Panc1 (cell line): ENCODE data around the gene PCDHB10. TPM values are rescaled to one million over a fixed set of nuclear protein-coding genes. Genes with fewer than 3 reads are reported as not detected.
"Not testable (repeated sequence)": the region's sequence is repeated elsewhere in the genome, so short reads cannot be mapped to it uniquely, and the experiment has no call there.

Experiments
- ATAC-seq: fragments of 200-7000 bp; cut with Tn5 transposase; 2 replicates; pipeline ENCODE4 v1.9.1; 2020; ENCODE audit warnings: mild to moderate bottlenecking, moderate library complexity
- BruUV-seq: library from RNA; stranded (reverse); fragments of 400-500 nt; replicated peaks from 2 replicates; lab custom pipeline; 2021; lab: Mats Ljungman, UMichigan
- CTCF ChIA-PET: fragments of 300-600 bp; sonication (Branson Sonifier 250); formaldehyde crosslinking; loops from one replicate; lab custom pipeline; 2022; ENCODE audit warnings: antibody characterized with exemption; lab: Charles Lee
- POLR2A ChIA-PET: fragments of 300-600 bp; sonication (Branson Sonifier 250); formaldehyde crosslinking; loops from one replicate; lab custom pipeline; 2022; ENCODE audit warnings: antibody characterized with exemption; lab: Charles Lee
- DNase-seq: peaks from one replicate; pipeline ENCODE4 v3.0.0-alpha.2; 2010; ENCODE audit warnings: low read depth, low spot score
- H3K27ac ChIP-seq: 2 replicates; pipeline ENCODE4 v1.5.1; 2011; ENCODE audit warnings: mild to moderate bottlenecking, low read length, inconsistent platforms
- H3K27me3 ChIP-seq: fragments of 200-500 bp; sonication (Bioruptor generic); 2 replicates; pipeline ENCODE4 v1.6.0; 2014; ENCODE audit warnings: low read length, inconsistent platforms; ENCODE audit not compliant: control insufficient read depth, insufficient read depth
- H3K36me3 ChIP-seq: fragments of 200-500 bp; sonication (Bioruptor generic); 2 replicates; pipeline ENCODE4 v1.5.1; 2014; ENCODE audit warnings: inconsistent platforms, mild to moderate bottlenecking, low read length, moderate library complexity; ENCODE audit not compliant: control insufficient read depth, insufficient read depth
- H3K4me1 ChIP-seq: 2 replicates; pipeline ENCODE4 v1.5.1; 2011; ENCODE audit warnings: inconsistent platforms, mild to moderate bottlenecking, low read length, moderate library complexity; ENCODE audit not compliant: control insufficient read depth, insufficient read depth
- H3K4me3 ChIP-seq, 2 experiments: 2 replicates each; pipeline ENCODE4 v1.5.1; 2011 to 2012; ENCODE audit warnings: low read depth in 2 of 2, low read length in 2 of 2, mild to moderate bottlenecking in 2 of 2, inconsistent platforms in 1 of 2, moderate library complexity in 1 of 2
- H3K9me3 ChIP-seq: fragments of 200-500 bp; sonication (Bioruptor generic); 2 replicates; pipeline ENCODE4 v1.5.1; 2014; ENCODE audit warnings: low read depth, mild to moderate bottlenecking, inconsistent platforms, low read length, moderate library complexity; ENCODE audit not compliant: control insufficient read depth, insufficient read depth
- CTCF ChIP-seq: fragments of 450-650 bp; IDR thresholded peaks from 2 replicates; pipeline ENCODE4 v1.5.1; 2017; ENCODE audit warnings: mild to moderate bottlenecking
- POLR2AphosphoS5 ChIP-seq: IDR thresholded peaks from 2 replicates; pipeline ENCODE4 v1.6.1; 2012; ENCODE audit warnings: mild to moderate bottlenecking, low read depth, low read length, moderate library complexity
- REST ChIP-seq, 2 experiments: IDR thresholded peaks; 2 replicates each; pipeline ENCODE4 v1.6.1; 2011 to 2012; ENCODE audit warnings: low read depth in 2 of 2, control low read depth in 1 of 2, low read length in 1 of 2, mild to moderate bottlenecking in 1 of 2, moderate library complexity in 1 of 2; ENCODE audit not compliant: insufficient read depth in 1 of 2
- SIN3A ChIP-seq: IDR thresholded peaks from 2 replicates; pipeline ENCODE4 v1.6.1; 2012; ENCODE audit warnings: low read depth, mild to moderate bottlenecking, low read length, moderate library complexity, borderline replicate concordance; ENCODE audit not compliant: insufficient read depth
- TCF7L2 ChIP-seq: IDR thresholded peaks from 2 replicates; pipeline ENCODE4 v1.6.1; 2011; ENCODE audit warnings: mild to moderate bottlenecking, low read depth, low read length, inconsistent platforms
- in situ Hi-C: cut with HindIII; loops from 2 replicates; pipeline ENCODE4 v1.10.0; 2016; ENCODE audit warnings: low sequenced_read_pairs, low pct_unique_long_range_greater_than_20kb
- intact Hi-C: fragments of 100-400 bp; cut with micrococcal nuclease; formaldehyde crosslinking; loops from one replicate; pipeline ENCODE4 v1.10.0; 2022; ENCODE audit not compliant: unreplicated experiment
- total RNA-seq: library from RNA; stranded (reverse); gene quantifications from one replicate; pipeline ENCODE4 v1.2.1, GENCODE V29; 2021; ENCODE audit not compliant: unreplicated experiment

PCDHB10 gene
- total RNA-seq, 1 experiment from 2014 or later = 0.72 TPM

DNA sequence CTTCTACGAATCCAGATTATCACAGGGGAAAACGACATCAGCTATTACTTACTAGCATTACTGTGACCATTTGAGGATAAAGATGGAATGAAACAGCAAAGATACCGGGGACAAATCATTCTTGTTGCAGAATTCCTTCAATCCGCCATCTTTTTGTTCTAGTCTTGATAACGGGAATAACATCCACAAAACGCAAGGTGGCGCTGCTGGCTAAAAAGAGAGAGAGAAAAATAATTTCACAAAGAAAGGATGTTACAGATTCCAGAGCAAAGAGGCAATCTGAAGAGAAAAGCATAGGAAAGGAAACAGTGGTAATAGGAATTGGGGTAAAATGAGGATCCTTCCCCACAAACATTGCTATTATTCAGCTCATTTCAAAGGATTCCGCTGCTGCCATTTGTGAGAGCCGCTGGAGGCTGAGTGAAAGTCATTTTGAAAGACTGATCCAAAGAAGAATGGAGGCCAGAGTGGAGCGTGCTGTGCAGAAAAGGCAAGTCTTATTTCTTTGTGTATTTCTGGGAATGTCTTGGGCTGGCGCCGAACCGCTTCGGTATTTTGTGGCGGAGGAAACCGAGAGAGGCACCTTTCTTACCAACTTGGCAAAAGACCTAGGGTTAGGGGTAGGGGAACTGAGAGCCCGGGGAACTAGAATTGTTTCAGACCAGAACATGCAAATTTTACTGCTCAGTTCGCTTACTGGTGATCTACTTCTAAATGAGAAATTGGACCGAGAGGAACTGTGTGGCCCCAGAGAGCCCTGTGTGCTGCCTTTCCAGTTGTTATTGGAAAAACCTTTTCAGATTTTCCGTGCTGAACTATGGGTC, 19.6 kb upstream of the PCDHB10 start, which contains the start of gene PCDHB7:
Gene PCDHB7 (plus strand): TSS at position 264 of the 824 bp plus-strand sequence. CDS start 192 bp downstream, at position 456.
- in situ Hi-C loops (no loop called here), intact Hi-C loops (no loop called here)
- DNase-seq (no peak), ATAC-seq (no peak)
- POLR2A ChIA-PET = no interaction called here
- Histone ChIP-seq H3K27ac (no peak within 1 kb of the TSS), H3K27me3 (peaks cover 24% of the 10 kb centered on the region), H3K4me1 (peaks cover 7% of the 10 kb centered on the region), H3K9me3 (no peaks in the 10 kb centered on the region), H3K36me3 (no peaks in the 10 kb centered on the region), H3K4me3 (0 out of 4 replicates have a peak within 1 kb of the TSS, but pooled peaks of 1 of the 2 experiments have one; percentile 12)
- no peak for TF ChIP-seq TCF7L2
- peak; percentile 73 for TF ChIP-seq CTCF
- BruUV-seq = no TSS peak
- CTCF ChIA-PET = interaction anchor here (1.2 kb wide), 1 partner anchor 78 kb away, joined by 6 read pairs; the partner anchor contains the start of gene PCDHB2

DNA sequence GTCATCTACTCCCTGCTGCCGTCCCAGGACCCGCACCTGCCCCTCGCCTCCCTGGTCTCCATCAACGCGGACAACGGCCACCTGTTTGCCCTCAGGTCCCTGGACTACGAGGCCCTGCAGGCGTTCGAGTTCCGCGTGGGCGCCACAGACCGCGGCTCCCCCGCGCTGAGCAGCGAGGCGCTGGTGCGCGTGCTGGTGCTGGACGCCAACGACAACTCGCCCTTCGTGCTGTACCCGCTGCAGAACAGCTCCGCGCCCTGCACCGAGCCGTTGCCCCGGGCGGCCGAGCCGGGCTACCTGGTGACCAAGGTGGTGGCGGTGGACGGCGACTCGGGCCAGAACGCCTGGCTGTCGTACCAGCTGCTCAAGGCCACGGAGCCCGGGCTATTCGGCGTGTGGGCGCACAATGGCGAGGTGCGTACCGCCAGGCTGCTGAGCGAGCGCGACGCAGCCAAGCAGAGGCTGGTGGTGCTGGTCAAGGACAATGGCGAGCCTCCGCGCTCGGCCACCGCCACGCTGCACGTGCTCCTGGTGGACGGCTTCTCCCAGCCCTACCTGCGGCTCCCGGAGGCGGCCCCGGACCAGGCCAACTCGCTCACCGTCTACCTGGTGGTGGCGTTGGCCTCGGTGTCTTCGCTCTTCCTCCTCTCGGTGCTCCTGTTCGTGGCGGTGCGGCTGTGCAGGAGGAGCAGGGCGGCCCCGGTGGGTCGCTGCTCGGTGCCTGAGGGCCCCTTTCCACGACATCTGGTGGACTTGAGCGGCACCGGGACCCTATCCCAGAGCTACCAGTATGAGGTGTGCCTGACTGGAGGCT, 17.7 kb upstream of the PCDHB10 start:
- H3K4me1 ChIP-seq, H3K36me3 ChIP-seq, H3K27ac ChIP-seq, H3K4me3 ChIP-seq, DNase-seq, BruUV-seq, ATAC-seq, CTCF ChIA-PET, H3K9me3 ChIP-seq, POLR2A ChIA-PET: not testable (repeated sequence)
- in situ Hi-C loops (loop anchor here (25.0 kb wide), 2 partner anchors 87 to 163 kb away; partner anchors contain the start of genes PCDHB2, PCDHGA1, PCDHGA2 and PCDHGA3), intact Hi-C loops (loop anchor here (5.0 kb wide), 1 partner anchor 82 kb away; the partner anchor contains the start of gene PCDHB2)
- peaks cover 24% of the 10 kb centered on the region for H3K27me3 ChIP-seq

GRCh38 chr5:141175933-141176332, 16.2 kb upstream of the PCDHB10 start:
- intact Hi-C loops (loop anchor here (5.0 kb wide), 1 partner anchor 84 kb away; the partner anchor contains the start of gene PCDHB2), in situ Hi-C loops (loop anchor here (25.0 kb wide), 2 partner anchors 89 to 161 kb away; partner anchors contain the start of genes PCDHB2, PCDHGA1, PCDHGA2 and PCDHGA3)
- H3K36me3 ChIP-seq = no peaks in the 10 kb centered on the region
- DNase-seq (no peak), ATAC-seq (no peak)
- H3K9me3 ChIP-seq = no peaks in the 10 kb centered on the region
- POLR2A ChIA-PET = no interaction called here
- H3K27ac ChIP-seq = no peak overlapping the region
- H3K4me1 ChIP-seq = peaks cover 7% of the 10 kb centered on the region
- no peak overlapping the region for H3K4me3 ChIP-seq
- no TSS peak for BruUV-seq
- CTCF ChIA-PET = no interaction called here
- TF ChIP-seq SIN3A (no peak), CTCF (no peak), POLR2AphosphoS5 (no peak), REST (IDR thresholded peaks at IDR 0.05; ENCODE audit: insufficient read depth in 1 of 2, low read depth in 2 of 2, low read length in 1 of 2) (no peak), TCF7L2 (no peak)
- H3K27me3 ChIP-seq = peaks cover 24% of the 10 kb centered on the region
